AG10803 (cell line): Measurements from ENCODE around the gene MNAT1.

Experiments used
- DNase-seq: peaks from one replicate; pipeline ENCODE4 v3.0.0; 2010; ENCODE audit warnings: low read depth
- H3K4me3 ChIP-seq: 2 replicates; pipeline ENCODE4 v1.5.1; 2011; ENCODE audit warnings: mild to moderate bottlenecking, low read length, control low read depth
- TF ChIP-seq, protein P1 (sequence below): conservative IDR thresholded peaks from 2 replicates; pipeline ENCODE4 v1.5.1; 2011; ENCODE audit warnings: mild to moderate bottlenecking, low read length, control low read depth, inconsistent platforms

MNAT1 gene

DNA sequence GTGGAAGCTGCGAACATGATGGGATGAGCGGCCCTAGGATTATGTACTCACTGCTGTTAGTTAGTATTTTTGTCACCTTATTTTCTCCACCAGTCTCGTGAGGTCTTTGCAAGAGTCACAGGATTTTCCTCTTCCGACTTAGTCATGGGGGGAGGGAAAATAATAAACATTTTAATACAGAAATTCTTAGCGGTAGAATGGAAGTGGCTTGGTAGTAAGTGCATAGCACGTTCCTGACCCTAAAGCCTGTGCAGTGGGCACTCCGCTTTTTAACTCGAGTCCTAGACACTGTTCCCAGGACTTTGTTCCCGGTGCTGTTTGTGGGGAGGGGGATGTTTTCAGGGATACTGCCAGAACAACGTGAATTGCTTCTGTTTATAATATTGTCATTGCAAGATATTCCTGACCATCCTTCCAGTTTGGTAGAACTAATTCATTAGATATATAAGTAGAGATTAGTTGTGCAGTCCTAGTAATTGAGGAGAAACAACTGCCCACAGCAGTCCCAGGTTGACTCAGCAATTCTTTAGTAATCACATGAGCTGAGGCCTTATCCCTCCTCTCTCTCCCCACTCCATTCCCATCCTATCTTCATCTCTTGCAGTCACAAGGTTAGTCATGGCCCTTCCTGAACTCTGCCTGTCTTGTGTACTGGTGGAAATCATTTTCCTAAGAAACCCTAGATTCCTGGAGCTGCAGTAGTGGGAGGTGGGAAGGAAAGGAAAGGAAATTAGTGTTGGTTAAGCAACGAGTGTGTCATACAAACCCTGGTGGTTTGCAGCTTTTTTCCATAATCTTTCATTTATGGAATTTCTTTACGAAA is 247.3 kb downstream of the MNAT1 start:
- peak; percentile 76 for DNase-seq
- peak overlapping the region; percentile 85 for H3K4me3 ChIP-seq
- TF ChIP-seq, protein P1, sequence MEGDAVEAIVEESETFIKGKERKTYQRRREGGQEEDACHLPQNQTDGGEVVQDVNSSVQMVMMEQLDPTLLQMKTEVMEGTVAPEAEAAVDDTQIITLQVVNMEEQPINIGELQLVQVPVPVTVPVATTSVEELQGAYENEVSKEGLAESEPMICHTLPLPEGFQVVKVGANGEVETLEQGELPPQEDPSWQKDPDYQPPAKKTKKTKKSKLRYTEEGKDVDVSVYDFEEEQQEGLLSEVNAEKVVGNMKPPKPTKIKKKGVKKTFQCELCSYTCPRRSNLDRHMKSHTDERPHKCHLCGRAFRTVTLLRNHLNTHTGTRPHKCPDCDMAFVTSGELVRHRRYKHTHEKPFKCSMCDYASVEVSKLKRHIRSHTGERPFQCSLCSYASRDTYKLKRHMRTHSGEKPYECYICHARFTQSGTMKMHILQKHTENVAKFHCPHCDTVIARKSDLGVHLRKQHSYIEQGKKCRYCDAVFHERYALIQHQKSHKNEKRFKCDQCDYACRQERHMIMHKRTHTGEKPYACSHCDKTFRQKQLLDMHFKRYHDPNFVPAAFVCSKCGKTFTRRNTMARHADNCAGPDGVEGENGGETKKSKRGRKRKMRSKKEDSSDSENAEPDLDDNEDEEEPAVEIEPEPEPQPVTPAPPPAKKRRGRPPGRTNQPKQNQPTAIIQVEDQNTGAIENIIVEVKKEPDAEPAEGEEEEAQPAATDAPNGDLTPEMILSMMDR = no peak

DNA sequence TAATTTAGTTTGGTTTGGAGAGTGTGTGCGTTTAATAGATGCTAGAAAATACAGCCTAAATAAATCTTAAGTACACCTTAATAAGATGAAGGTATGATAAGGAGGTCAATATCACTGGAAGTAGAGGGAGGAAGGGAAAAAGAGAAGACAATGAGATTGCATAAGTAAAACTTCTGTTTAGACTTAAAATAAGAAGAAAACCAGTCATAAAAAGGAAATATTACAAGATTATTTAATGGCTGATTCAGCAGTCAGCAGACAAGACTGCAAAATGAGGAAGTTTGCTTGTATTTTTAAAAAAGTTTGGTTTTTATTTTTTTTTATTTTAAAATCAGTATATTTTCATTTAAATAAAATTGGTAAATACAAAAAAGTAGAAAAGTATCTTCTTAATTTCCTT is 249.6 kb downstream of the MNAT1 start:
- DNase-seq = no peak
- H3K4me3 ChIP-seq = no peak overlapping the region
- TF ChIP-seq, protein P1 = no peak

GRCh38 chr14:60986500-60986899 is 251.9 kb downstream of the MNAT1 start:
- TF ChIP-seq, protein P1 = no peak
- DNase-seq = no peak
- no peak overlapping the region for H3K4me3 ChIP-seq

DNA sequence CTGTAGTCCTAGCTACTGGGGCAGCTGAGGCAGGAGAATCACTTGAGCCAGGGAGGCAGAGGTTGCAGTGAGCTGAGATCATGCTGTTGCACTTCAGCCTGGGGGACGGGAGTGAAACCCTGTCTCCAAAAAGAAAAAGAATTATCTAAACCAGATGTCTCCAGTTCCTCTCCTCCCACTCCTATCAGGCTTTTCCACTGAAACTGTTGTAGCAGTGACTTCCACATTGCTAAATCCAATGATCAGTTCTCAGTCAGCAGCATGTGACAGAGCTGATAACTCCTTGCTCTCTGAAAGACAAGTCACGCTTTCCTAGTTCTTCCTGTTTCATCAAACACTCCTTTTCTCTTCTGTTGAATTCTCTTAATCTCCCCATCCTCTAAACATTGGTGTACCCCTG is 255.0 kb downstream of the MNAT1 start:
- H3K4me3 ChIP-seq = no peak overlapping the region
- peak; percentile 67 for DNase-seq
- TF ChIP-seq, protein P1 = no peak

- TF ChIP-seq, protein P1 = no peak
These were observed 264.1 kb downstream of the MNAT1 start for GRCh38 chr14:60998617-60999016.

GRCh38 chr14:60999536-60999935 is 265.0 kb downstream of the MNAT1 start:
- TF ChIP-seq, protein P1 = no peak
- DNase-seq = no peak

More at GRCh38 chr14:60998617-60999016, 264.1 kb downstream of the MNAT1 start:
- H3K4me3 ChIP-seq = no peak overlapping the region
- no peak for DNase-seq

DNA sequence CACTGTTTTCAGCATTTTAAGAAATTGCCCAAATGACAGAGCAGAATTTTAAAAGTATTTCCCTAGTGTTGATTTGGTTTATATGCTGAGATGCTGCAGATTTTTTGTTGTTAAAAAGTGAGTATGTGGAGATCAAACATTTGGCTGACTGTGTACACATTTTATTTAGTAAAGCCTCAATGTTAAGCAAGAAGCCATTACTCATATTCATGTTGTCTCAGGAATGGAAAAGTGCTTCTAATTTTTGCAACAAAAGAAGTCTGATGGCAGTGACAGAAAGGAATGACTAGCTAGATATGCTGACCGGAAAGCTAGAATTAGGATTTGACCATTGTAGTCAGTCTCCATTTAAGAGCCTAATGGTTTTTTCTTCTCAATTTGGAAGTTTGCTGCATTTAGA is 269.0 kb downstream of the MNAT1 start:
- DNase-seq = peak; percentile 69
- H3K4me3 ChIP-seq = no peak overlapping the region
- TF ChIP-seq, protein P1 = no peak

More at GRCh38 chr14:60999536-60999935, 265.0 kb downstream of the MNAT1 start:
- no peak overlapping the region for H3K4me3 ChIP-seq
